Posterior cingulate gyrus (tissue), 11 donors: Measurements from ENCODE around the gene ZNF770.

Source experiments
- DNase-seq, 10 donors: peaks; one replicate each; pipeline versions ENCODE4 v3.0.0 to v3.0.0-alpha.2; 2020 to 2021; ENCODE audit warnings: mixed read lengths in 3 of 10
- intact Hi-C: fragments of 100-400 bp; cut with DNase I; formaldehyde crosslinking; loops from one replicate; pipeline ENCODE4 v1.15.1; 2023

ZNF770 gene

GRCh38 chr15:34988027-34988902 lies at the start of gene ZNF770:
Gene ZNF770 (minus strand): TSS chr15:34988287. CDS start chr15:34983434, 4,853 bp downstream.
- intact Hi-C loops = loop anchor here (1.0 kb wide), 1 partner anchor 19 kb away; the partner anchor contains the start of gene AQR

GRCh38 chr15:35028235-35028984 lies 40.3 kb upstream of the ZNF770 start:
- intact Hi-C loops = no loop called here
- DNase-seq = no peak

More at GRCh38 chr15:34988027-34988902, at the start of gene ZNF770:
- peak; percentile 64 to 96 (median 78) for DNase-seq

GRCh38 chr15:35023804-35024203 lies 35.7 kb upstream of the ZNF770 start:
- intact Hi-C loops = no loop called here
- DNase-seq = no peak

GRCh38 chr15:35020974-35021373 lies 32.9 kb upstream of the ZNF770 start:
- DNase-seq = no peak
- intact Hi-C loops = no loop called here

- intact Hi-C loops = no loop called here
- no peak for DNase-seq
Observed at GRCh38 chr15:35019404-35020327, 31.6 kb upstream of the ZNF770 start.

- intact Hi-C loops = no loop called here
- no peak for DNase-seq
Observed at GRCh38 chr15:35014241-35014640, 26.2 kb upstream of the ZNF770 start.

- DNase-seq = no peak
- intact Hi-C loops = no loop called here
Observed at GRCh38 chr15:35013370-35013769, 25.3 kb upstream of the ZNF770 start.

GRCh38 chr15:35007397-35007796 lies 19.3 kb upstream of the ZNF770 start:
- intact Hi-C loops = no loop called here
- no peak for DNase-seq

GRCh38 chr15:35005933-35006332 lies 17.8 kb upstream of the ZNF770 start:
- no peak for DNase-seq
- intact Hi-C loops = no loop called here

- intact Hi-C loops = no loop called here
- no peak for DNase-seq
Observed at GRCh38 chr15:35003928-35004327, 15.8 kb upstream of the ZNF770 start.

- intact Hi-C loops = no loop called here
Observed at GRCh38 chr15:35000511-35000910, 12.4 kb upstream of the ZNF770 start.

GRCh38 chr15:34999906-35000305 lies 11.8 kb upstream of the ZNF770 start:
- no peak for DNase-seq
- intact Hi-C loops = no loop called here

More at GRCh38 chr15:35000511-35000910, 12.4 kb upstream of the ZNF770 start:
- no peak for DNase-seq

GRCh38 chr15:34994925-34995324 lies 6.8 kb upstream of the ZNF770 start:
- intact Hi-C loops = no loop called here
- DNase-seq = no peak

GRCh38 chr15:34993877-34994276 lies 5.8 kb upstream of the ZNF770 start:
- intact Hi-C loops = no loop called here
- no peak for DNase-seq

- no peak for DNase-seq
- intact Hi-C loops = no loop called here
Observed at GRCh38 chr15:34993412-34993811, 5.3 kb upstream of the ZNF770 start.

GRCh38 chr15:34987609-34988026 lies 469 bp downstream of the ZNF770 start:
- intact Hi-C loops = loop anchor here (1.0 kb wide), 1 partner anchor 18 kb away; the partner anchor contains the start of gene AQR
- no peak for DNase-seq

GRCh38 chr15:34986771-34987480 lies 1.2 kb downstream of the ZNF770 start:
- DNase-seq = no peak
- intact Hi-C loops = no loop called here

GRCh38 chr15:34986326-34986725 lies 1.8 kb downstream of the ZNF770 start:
- DNase-seq = no peak
- intact Hi-C loops = no loop called here

- intact Hi-C loops = no loop called here
- DNase-seq = no peak
Observed at GRCh38 chr15:34984889-34985630, 3.0 kb downstream of the ZNF770 start.
